Inflammatory macrophage treated with lipopolysaccharide for 1 hour (primary cell): ENCODE results near the gene TEAD3.
"Not testable (repeated sequence)": the region's sequence is repeated elsewhere in the genome, so short reads cannot be mapped to it uniquely, and the experiment has no call there.

Source experiments
- DNase-seq, 2 donors: peaks; one replicate each; pipeline ENCODE4 v3.0.0-alpha.2; 2020 to 2022

Gene TEAD3

DNA sequence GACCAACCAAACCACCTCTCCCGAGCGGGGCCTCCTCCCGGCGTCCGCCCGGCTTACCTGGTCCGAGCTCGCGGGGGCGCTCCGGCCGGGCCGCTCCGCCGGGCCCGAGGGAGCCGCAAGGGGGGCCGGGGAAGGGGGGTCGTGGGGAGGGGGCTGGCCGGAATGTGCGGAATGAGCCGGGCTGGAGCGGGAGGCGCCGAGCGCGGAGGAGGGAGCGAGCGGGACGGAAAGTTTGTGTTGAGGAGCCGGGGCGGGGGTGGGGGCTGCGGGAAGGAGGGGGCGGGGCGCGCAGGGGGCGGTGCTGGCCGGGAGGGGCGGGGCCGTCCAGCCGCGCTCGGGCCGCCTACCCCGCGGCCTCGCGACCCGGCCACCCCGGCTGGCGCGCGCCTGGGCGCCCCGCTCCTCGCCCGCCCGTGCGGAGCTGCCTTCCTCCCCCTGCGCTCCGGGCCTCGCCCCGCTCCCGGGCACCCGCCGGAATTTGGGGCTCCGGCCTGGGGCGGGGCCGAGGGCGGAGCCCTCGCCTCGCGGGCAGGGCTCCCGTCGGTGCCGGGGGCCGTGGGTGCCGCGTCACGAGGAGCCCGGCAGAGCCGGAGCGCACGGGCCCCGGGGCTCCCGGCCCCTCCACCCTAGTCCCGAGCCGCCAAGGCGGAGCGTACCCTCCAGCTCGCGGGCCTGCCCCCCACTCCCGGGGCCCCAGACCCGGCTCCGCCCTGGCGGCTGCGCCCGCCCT lies at the start of gene TEAD3:
Gene TEAD3, minus strand, starts transcription at position 239 of the 730 bp plus-strand sequence.
- peak in 1 of 2 donors; percentile 15 for DNase-seq

DNA sequence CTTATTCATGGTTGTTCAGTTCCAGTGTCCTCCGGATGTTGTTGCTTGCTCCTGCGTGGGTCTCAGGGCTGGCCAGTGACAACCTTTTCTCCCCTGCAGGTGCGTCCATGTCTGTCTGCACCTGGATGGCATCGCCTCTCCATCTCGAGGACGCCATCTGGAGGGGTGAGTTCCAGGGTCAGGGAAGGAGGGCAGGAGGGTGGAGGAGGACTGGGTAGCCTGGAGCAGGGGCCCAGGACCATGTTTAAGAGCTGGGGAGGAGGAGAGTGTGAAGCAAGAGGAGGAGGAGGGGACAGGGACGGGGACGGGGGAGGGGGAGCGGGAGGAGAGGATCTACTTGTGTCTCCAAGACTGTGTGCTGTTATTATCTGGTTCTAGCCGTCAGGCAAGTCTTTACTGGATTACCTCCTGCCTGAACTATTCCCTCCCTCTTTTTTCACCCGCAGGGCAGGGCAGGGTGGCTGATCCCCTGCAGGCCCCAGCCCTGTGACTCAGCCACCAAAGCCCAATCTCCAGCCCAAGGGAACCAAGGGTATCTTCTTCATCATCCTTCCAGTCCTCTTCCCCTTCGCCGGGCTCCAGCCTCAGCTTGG lies 48.0 kb upstream of the TEAD3 start:
- DNase-seq, result no peak

DNA sequence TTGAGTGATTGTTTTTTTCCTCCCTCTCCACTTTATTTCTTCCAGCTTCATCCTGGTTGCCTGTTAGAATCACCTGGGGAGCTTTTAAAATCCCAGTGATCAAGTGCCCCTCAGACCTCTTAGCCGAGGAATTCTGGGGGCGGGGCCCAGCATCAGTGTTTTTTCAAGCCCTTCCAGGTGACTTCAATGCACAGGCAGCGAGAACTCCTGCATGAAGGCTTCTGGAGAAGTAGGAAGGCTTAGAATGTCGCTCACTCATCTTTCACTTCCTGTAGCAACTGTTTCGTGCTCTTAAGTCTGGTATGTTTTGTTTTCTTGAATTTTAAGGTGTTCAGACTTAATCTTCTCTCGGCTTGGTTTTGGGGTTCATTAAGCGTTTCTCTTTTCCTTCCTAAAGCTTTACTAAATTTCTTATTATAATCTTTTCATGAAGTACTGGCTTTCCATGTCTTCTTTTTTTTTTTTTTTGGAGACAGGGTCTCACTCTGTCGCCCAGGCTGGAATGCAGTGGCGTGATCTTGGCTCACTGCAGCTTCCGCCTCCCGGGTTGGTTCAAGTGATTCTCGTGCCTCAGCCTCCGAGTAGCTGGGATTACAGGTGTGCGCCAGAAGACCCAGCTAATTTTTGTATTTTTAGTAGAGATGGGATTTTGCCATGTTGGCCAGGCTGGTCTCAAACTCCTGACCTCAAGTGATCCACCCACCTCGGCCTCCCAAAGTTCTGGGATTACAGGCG lies 46.7 kb upstream of the TEAD3 start:
- no peak for DNase-seq

DNA sequence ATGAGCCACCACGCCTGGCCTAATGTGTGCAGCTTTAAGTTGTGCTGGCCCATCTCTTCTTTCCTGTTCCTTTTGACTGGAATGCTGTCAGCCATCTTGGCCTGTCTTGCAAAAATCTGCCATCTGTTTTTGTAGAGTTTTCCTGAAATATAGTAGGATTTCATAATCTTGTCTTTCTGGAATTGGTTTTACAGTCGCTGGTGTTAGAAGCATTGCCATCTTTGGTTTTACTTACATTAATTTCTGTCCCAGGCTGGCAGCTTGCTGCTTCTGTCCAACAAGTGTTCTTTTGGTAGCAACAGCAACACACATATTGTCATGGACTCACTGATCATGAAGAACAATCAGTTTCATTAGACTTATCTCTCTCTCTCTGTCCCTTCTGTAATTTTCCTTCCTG lies 45.0 kb upstream of the TEAD3 start:
- DNase-seq, result no peak

DNA sequence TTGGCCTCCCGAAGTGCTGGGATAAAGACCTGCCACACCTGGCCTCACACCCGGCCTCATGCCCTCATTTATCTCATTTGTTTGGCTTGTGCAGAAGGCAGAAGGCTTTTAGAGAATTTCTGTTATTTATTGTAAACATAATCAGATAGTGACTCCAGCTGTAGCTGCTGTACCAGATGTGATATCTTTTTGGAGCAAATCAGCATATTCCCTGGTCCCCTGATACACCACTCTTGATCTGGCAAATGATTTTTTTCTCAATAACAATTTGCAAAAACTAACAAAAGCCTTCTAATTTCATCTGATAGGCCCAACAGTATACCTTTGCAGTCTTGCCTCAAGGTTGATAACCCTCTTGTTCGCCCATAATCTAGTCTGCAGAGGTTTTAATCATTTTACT lies 42.3 kb upstream of the TEAD3 start:
- DNase-seq, result no peak

DNA sequence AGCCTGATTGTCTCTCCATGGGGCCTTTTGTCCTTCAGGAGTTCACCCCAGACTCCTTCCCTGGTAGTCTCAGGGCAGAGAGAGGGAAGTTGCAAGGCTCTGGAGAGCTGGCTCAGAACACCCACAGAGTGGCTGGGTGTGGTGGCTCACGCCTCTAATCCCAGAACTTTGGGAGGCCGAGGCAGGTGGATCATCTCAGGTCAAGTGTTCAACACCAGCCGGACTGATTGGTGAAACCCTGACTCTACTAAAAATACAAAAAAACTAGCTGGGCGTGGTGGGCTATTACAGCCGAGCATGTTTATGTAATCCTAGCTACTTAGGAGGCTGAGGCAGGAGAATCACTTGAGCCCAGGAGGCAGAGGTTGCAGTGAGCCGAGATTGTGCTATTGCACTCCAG lies 39.0 kb upstream of the TEAD3 start:
- DNase-seq, result not testable (repeated sequence)

DNA sequence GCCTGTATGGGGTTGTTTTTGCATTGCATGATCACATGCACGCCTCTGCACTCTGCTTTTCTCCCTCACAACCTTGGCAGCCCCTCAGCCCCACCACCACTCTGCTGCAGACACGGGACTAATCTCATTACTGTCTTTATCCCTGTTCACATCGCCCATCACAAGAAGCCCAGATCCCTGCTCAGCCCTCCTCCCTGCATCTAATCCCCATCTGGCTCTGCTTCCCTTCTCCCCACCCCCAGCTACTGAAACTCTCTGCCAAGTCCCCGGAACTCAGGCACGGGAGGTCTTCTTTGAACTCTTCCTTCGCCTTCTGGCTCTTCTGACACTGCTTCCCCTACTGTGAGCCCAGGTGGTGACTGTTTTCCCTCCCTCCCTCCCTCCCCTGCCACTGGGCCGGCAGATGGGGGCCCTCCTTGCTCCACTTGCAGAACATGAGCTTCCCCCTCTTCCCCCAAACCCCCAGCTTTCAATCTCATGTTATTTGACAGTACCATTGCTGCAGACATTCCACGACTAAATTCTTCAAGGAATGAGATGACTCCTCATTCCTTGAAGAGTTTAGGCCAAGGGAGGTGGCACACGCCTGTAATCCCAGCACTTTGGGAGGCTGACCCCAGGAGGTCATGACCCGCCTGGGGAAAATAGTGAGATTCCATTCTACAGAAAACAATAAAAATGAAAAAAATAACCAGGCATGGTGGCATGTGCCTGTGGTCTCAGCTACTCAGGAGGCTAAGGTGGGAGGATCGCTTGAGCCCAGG lies 37.7 kb upstream of the TEAD3 start:
- no peak for DNase-seq

DNA sequence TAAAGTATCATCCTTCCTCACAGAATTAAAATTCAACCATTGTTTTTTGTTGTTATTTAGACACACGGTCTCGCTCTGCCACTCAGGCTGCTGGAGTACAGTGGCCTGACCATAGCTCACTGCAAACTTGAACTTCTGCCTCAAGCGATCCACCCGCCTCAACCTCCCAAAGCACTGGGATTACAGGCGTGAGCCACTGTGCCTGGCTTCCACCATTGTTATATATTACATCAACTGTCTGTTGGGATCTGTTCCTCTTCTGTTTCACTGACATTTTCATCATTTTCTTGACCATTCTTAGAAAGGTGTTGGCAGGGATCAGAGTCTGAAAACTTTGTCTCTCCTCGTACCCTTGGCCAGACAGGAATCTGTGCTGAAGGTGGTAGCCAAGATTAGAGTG lies 37.1 kb upstream of the TEAD3 start:
- DNase-seq, result no peak

DNA sequence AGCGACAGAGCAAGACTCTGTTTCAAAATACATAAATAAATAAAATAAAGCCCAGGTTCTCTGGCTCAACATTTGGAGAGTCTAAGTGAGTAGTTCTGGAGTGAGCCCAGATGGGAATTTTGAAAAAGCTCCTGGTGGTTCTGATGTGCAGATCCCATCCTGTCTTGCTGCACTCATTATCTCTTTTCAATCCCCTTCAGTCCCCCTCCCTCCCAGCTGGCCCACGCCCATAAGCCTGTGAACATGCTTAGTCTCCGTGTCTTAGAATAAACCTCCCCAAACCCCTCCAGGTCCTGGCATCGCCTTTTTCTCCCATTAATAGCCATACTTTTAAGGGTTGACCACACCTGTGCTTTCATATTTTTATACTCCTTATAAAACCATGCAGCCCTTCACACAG lies 35.2 kb upstream of the TEAD3 start:
- no peak for DNase-seq

DNA sequence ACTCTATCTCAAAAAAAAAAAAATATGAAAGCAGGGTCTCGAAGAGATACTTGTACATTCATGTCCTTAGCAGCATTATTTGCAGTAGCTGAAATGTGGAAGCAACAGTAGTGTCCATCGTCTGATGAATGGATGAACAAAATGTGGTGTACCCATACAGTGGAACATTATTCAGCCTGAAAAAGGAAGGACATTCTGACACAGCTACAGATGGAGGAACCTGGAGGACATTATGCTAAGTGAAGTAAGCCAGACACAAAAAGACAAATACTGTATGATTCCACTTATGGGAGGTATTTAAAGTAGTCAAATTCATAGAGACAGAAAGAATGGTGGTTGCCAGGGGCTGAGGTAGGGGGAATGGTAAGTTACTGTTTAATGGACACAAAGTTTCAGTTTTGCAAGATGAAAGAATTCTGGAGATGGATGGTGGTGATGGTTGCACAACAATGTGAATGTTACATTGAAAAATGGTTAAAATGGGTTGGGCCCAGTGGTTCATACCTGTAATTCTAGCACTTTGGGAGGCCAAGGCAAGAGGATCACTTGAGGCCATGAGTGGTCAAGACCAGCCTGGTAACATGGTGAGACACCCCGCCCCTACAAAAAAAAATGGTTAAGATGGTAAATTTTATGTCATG lies 27.6 kb upstream of the TEAD3 start:
- no peak for DNase-seq

DNA sequence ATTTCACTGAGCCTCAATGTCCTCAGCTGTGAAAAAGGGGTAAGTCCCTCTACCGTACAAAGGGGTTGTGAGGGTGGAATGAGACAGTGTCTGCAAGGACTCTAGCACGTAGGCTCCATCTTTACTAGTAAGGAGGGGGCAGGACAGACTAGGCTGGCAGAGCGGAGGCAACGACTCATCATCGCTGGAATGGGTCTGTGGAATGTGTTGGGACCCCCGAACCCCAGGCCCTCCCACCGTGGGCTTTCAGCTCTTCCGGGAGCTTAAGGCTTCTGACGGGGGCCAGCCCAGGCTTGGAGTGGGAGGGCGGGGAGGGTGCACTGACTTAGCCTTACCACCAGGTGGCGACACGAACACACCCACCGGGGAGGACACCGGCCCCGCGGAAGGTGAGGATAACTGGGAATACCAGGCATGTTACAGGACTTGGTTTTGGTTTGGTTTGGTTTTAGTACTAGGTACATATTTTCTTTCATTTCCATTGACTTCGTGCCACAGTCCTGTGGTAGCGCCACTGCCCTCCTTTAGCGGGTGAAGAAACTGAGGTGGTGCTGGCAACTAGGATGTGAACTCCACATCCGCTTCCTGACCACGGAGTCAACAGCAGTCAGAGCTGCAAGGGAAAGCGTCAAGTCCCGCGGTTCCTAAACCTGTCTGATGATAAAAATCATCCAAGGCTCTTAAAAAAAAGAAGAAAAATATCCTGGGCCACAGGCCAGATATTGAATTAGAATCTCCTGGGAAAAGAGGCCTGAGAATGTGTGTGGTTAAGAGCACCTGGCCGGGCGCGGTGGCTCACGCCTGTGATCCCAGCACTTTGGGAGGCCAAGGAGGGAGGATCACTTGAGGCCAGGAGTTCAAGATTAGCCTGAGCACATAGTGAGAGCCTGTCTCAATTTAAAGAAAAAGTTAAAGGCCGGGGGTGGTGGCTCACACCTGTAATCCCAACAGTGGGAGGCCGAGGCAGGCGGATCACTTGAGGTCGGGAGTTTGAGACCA lies 26.1 kb upstream of the TEAD3 start:
- peak; percentile 20 to 82 for DNase-seq

DNA sequence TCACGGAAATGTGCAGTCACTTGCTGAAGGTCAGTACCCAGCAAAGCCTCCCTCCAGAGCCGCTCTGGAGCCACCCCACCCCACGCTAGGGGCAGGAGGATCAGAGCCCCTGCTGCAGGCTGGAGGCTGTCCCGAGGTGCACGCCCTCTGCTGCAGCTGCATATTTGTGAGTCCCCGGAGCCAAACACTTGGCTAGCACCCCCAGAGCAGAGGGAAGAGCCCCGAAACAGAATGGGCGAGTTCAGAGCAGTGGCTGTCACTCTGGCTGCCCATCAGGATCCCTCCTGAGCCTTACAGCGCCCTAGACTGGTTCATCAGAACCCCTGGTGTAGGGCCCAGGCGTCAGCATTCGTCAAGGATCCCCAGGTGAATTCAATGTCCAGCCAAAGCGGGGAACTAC lies 25.3 kb upstream of the TEAD3 start:
- DNase-seq, result no peak

DNA sequence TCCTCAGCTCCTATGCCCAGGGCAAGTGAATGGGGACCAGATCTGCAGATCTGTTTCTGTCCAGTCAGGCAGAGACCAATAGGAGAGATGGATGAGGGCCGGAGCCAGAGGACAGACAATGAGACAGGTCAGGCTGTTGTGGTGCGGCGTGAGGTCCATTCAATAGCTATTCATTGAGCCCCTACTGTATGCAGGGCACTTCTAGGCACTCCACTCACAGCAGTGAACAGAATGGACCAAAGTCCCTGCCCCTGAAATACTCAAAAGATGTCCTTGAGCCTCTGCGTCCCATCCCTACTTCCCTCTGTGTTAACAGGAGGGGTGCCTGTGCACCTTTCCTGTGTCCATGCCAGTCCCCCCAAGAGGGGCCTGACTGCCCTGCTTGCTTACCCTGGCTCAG lies 24.4 kb upstream of the TEAD3 start:
- no peak for DNase-seq

DNA sequence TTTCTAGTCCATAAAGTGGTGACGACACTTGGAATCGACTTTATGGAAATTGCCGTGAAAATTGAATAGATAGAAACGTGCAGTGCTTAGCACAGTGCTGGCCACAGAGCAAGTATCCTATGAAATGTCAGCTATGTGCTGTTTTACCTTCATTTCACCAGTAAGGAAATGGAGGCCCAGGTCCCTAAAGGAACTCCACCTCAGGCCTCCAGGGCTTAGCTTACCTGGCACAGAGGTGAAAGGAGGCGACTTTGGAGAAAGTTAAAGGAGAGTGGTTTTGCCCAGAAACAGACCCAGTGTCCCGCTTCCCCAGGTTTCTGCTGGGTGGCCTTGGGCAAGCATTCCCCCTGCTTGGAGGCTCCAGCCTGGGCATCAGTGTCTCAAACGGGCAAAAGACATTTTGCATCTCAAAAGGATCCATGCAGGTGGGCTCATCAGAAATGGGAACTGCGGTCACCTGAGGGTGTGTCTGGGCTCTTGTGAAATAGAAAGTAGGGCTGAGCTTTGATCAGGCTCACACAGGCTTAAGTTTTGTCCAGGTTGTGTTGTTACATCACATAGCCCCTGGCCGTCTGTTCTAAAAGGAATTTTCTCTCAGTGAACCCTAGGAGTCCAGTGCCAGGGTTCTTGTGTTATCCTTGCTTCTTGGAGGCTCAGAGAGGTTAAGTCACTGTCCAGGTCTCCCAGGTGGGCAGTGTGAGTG lies 22.6 kb upstream of the TEAD3 start:
- DNase-seq, result no peak

DNA sequence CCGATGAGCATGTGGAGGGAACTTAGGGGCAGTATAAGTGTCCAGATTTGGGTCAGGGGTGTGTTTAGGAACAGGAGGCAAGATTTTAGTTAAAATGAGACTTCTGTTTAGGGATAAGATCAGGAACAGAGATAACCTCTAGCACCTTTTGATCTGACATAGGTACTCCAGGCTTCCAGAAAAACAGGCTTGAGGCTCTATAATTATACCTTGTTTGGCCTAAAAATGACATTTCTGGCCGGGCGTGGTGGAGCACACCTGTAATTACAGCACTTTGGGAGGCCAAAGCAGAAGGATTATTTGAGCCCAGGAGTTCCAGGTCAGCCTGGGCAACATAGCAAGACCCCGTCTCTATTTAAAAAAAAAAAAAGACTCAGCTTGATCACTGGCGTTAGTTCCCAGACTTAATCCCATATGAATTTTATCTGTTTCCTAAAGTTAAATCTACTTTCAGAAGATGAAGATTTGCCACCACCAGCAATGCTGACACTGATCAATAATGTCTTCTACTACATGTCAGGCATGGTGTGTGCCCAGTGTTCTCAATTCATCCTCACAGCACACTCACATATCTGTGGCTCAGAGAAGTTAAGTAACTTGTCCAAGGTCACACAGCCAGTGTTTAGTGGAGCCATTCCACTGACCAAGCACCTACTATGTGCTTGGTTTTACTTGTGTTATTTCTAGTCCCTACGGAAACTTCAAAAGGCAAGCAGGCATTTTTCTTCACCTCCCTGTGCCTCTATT lies 21.9 kb upstream of the TEAD3 start:
- DNase-seq, result no peak

DNA sequence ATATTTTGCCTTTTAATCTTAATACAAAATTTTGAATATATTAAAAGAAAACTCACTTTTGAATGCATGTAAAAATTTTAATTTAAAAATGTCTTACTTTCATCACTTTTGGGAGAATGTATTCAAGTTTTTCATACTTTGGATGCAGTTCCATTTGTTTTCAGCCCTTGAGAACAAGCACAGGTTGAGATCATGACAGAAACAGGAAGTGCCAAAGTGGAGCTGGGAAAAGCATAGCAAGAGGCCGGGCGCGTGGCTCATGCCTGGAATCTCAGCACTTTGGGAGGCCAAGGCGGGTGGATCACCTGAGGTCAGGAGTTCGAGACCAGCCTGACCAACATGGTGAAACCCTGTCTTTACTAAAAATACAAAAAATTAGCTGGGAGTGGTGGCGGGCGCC lies 21.1 kb upstream of the TEAD3 start:
- DNase-seq, result not testable (repeated sequence)

DNA sequence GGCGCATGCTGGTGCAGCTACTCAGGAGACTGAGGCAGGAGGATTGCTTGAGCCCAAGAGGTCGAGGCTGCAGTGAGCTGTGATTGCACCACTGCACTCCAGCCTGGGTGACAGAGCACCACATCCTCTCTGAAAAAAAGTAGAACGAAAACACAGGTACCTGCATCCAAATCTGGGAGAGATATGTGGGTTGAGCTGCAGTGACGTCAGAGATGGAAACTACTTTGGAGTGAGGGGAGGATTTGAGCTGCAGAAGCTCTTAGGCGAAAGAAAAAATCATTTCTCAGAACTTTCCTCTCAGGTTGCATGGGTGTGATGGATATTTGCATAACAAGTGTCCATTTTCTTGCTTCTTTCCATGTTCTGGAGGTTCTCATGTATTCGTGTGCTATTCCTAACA lies 19.8 kb upstream of the TEAD3 start:
- DNase-seq, result no peak

DNA sequence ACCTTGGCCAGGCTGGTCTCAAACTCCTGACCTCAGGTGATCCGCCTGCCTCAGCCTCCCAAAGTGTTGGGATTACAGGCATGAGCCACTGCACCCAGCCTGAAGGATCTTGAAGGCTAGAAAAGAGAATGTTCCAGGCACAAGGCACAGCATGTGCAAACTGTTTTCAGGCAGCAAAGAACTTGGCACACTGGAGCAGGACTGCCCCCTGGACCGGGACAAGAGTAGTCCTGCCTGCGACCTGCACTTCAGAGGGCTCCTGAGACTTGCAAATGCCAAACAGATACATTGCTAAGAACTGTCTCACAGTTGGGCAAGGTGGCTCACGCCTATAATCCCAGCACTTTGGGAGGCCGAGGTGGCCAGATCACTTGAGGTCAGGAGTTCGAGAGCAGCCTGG lies 19.1 kb upstream of the TEAD3 start:
- not testable (repeated sequence) for DNase-seq

DNA sequence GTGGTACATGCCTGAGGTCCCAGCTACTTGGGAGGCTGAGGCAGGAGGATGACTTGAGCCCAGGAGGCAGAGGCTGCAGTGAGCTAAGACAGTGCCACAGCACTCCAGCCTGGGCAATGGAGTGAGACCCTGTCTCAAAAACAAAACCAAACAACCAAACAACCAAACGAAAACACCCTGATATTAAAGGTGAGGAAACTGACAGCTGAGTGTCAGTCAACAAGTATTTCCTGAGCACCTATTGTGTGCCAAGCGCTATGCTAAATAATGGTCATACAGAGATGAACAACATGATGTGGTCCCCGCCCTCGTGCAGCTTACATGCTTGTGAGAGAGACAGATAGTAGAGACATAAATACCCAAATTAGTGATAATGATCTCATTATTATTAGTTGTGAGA lies 17.7 kb upstream of the TEAD3 start:
- no peak for DNase-seq

DNA sequence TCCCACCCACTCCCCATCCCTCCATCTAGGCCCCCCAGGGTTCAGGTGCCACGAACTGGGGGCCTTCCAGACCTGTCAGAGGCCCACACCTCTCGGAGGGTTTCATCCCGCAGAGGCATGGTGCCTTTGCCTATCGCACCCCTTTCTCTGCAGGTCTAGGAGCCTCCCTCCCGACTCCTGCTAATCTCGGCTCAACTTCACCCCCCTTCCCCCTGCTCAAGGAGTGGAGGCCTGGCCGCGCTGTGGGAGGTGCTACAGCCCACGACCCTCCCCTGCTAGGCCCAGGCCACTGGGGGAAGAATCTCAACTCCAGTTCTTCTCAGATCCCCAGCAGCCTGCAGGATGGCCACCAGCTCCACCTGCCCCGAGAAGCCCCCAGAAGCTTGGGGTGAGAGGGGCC lies 15.9 kb upstream of the TEAD3 start, which contains the start of gene TULP1:
Gene TULP1, minus strand, starts transcription at position 157 of the 400 bp plus-strand sequence. Its CDS starts 38 bp downstream, at position 119.
- no peak for DNase-seq
